Activated naive CD8-positive, alpha-beta T cell treated with anti-CD3 and anti-CD28 coated beads, Interleukin-2, amount 50 U/mL, for 24 hours (primary cell): ENCODE data around the gene EGR4.
"Not testable (repeated sequence)": the region's sequence is repeated elsewhere in the genome, so short reads cannot be mapped to it uniquely, and the experiment has no call there.

ENCODE experiments used
- ATAC-seq: fragments of 150-1000 bp; cut with Tn5 transposase; one replicate; pipeline ENCODE4 v1.10.0; 2021
- DNase-seq: peaks from one replicate; pipeline ENCODE4 v3.0.0; 2021
- H3K27ac Mint-ChIP-seq: one replicate; pipeline ENCODE4 v1.8.0; 2021; ENCODE audit warnings: mild to moderate bottlenecking, mixed read lengths
- H3K27me3 Mint-ChIP-seq: one replicate; pipeline ENCODE4 v1.8.0; 2021; ENCODE audit warnings: mixed read lengths
- H3K36me3 Mint-ChIP-seq: one replicate; pipeline ENCODE4 v1.8.0; 2021; ENCODE audit warnings: low read depth, mixed read lengths
- H3K4me1 Mint-ChIP-seq: one replicate; pipeline ENCODE4 v1.8.0; 2021; ENCODE audit warnings: mixed read lengths
- H3K4me3 Mint-ChIP-seq: one replicate; pipeline ENCODE4 v1.8.0; 2021; ENCODE audit warnings: mild to moderate bottlenecking, moderate library complexity, mixed read lengths
- H3K9me3 Mint-ChIP-seq: one replicate; pipeline ENCODE4 v1.8.0; 2021; ENCODE audit warnings: mixed read lengths

The EGR4 gene

DNA sequence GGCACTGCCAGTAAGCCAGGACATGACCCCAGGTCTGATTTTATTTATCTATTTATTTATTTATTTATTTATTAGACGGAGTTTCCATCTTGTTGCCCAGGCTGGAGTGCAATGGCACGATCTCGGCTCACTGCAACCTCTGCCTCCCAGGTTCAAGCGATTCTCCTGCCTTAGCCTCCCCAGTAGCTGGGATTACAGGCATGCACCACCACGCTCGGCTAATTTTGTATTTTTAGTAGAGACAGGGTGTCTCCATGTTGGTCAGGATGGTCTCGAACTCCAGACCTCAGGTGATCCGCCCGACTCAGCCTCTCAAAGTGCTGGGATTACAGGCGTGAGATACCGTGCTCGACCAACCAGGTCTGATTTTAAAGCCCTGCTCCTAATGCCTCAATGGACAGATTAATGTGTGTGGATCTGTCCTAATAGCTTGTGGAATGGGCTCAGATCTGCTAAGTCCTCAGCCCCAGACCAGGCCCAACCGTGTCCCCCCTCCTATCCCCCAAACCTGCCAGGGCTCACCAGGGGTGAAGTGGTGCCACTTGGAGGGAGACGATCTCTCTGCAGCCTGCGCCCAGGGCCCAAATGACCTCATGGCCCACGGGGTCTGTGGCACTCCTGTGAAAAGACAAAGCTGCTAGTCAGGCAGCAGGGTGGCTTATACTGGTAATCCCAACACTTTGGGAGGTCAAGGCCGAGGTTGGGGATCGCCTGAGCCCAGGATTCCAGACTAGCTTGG, 30.5 kb downstream of the EGR4 start:
- DNase-seq, H3K27me3 Mint-ChIP-seq, H3K9me3 Mint-ChIP-seq, ATAC-seq, H3K4me1 Mint-ChIP-seq, H3K4me3 Mint-ChIP-seq, H3K27ac Mint-ChIP-seq: not testable (repeated sequence)
- peaks cover 16% of the 10 kb centered on the region for H3K36me3 Mint-ChIP-seq

DNA sequence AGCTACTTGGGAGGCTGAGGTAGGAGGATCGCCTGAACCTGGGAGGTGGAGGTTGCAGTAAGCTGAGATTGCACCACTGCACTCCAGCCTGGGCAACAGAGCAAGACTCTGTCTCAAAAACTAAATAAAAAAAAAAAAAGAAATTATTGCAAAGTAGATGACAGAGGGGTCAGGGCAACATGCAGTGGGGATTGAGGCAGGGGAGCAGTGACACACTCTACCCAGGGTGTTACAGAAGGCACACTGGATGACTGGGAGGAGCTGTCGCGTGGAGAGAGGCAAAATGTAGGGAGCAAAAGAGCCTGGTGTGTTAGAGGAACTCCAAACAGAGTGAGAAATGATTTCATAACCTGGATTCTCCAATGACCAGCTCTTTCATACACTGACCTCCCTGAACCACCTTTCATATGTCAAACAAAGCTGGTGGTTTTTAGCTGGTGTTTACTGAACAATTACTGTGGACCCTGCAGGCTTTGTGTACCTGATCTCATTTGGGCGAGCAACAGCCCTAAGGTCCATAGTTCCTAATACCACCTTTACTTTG, 31.2 kb downstream of the EGR4 start:
- DNase-seq, result no peak
- no peaks in the 10 kb centered on the region for H3K4me1 Mint-ChIP-seq

DNA sequence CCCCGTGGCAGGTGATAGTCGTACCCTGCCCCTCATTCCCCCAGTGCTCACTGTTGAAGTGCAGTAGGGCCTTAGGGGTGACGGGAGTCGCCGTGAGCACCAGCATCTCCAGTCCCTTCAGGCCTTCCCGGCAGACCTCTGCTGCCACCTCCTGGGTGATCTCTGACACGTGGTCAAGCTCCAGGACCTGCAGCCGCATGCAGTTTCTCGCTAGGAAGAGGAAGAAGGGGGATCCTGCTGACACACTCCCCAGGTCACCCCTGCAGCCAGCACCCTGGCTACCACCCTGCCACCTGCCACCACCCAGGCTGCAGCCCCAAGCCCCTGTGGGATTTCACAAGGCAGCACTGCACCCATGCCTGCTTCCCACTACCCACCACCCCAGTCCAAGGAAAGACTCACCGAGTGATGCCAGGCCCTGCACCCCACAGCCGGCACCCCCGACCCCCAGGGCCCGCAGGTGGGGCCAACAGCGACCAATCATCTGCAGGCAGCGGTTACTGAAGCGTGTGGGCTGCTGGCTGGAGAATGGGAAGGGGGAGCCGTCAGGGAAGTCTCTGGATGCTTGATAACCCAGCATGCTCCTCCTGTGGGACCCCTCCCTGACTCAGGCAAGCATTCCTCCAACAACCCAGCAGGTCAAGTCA, 32.9 kb downstream of the EGR4 start:
- ATAC-seq, result no peak
- H3K36me3 Mint-ChIP-seq, result peaks cover 9% of the 10 kb centered on the region

More for the DNA sequence above, 31.2 kb downstream of the EGR4 start:
- H3K4me3 Mint-ChIP-seq, result no peak overlapping the region
- ATAC-seq, result no peak
- H3K27ac Mint-ChIP-seq, result no peak overlapping the region
- H3K9me3 Mint-ChIP-seq, result no peaks in the 10 kb centered on the region
- peaks cover 14% of the 10 kb centered on the region for H3K36me3 Mint-ChIP-seq
- H3K27me3 Mint-ChIP-seq, result no peaks in the 10 kb centered on the region

DNA sequence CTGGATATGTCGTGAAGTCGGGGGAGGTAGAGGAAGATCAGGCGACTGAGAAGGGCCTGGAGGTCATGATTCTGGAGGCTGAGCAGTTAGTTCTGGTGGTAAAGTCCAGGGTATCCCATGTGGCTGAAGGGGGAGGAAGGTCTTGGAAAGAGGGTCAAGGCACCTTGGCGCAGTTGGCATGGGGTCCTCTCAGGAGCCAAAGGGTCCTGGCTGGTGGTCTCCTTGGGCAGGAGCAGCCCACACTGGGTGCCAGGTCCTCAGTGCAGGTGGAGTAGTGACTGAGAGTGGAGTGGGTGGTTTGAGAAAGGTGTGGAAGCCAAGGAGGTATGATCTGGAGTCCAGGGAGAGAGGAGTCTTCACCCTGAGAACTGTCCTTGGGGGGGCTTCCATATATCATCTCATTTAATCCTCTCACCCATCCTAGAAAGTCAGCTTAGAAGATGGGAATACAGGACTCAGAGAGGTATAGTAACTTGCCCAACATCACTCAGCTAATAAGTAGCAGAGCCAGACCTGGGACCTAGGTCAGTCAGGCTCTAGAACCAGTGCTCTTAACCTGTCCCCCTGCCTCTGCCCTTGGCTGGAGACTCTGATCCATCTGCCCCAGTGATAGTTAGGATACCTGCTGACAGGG, 33.5 kb downstream of the EGR4 start:
- Mint-ChIP-seq H3K4me1 (no peaks in the 10 kb centered on the region), H3K9me3 (no peaks in the 10 kb centered on the region), H3K36me3 (peaks cover 11% of the 10 kb centered on the region), H3K4me3 (no peak overlapping the region), H3K27ac (no peak overlapping the region), H3K27me3 (no peaks in the 10 kb centered on the region)
- no peak for DNase-seq
- ATAC-seq, result no peak

More for the DNA sequence above, 32.9 kb downstream of the EGR4 start:
- Mint-ChIP-seq H3K4me3 (no peak overlapping the region), H3K27me3 (no peaks in the 10 kb centered on the region), H3K27ac (no peak overlapping the region), H3K4me1 (no peaks in the 10 kb centered on the region), H3K9me3 (no peaks in the 10 kb centered on the region)
- DNase-seq, result no peak

DNA sequence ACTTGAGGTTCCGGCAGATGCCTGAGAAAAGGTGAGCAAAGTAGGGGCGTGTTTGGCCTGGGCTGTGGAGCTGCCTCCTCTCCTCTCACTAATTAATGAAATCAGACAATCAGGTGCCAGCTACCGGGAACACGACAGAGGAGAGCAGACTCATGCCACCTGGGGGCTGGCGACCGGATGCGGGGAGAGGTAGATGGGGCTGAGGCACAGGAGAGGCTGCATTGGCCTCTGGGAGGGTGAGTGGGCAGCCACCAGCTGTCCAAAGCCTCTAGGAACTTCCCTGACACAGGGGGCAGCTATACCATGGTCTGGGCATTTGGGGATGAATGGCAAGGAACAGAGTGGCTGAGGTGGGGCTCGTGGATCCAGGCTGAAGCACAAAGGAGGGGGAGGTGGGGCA, 34.1 kb downstream of the EGR4 start:
- H3K9me3 Mint-ChIP-seq, result no peaks in the 10 kb centered on the region
- no peak for DNase-seq
- no peak overlapping the region for H3K27ac Mint-ChIP-seq
- ATAC-seq, result no peak
- no peak overlapping the region for H3K4me3 Mint-ChIP-seq
- H3K27me3 Mint-ChIP-seq, result no peaks in the 10 kb centered on the region
- peaks cover 11% of the 10 kb centered on the region for H3K36me3 Mint-ChIP-seq
- no peaks in the 10 kb centered on the region for H3K4me1 Mint-ChIP-seq

DNA sequence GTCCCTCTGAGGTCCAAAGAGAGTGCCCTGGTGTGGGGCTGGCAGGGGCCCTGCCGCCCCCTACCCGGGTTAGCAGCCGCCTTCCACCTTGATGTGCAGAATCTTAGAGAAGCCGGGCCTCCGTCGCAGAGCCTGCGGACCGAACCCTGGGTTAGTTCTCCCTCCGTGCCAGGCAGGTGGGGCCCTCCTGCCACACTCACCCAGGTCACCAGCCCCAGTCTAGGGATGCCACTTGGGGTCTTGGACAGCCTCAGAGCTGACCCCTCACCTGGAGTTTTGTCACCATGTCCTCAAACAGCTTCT, 34.5 kb downstream of the EGR4 start:
- DNase-seq (no peak), ATAC-seq (no peak)
- Mint-ChIP-seq H3K9me3 (no peaks in the 10 kb centered on the region), H3K4me1 (no peaks in the 10 kb centered on the region), H3K4me3 (no peak overlapping the region), H3K27ac (no peak overlapping the region), H3K36me3 (peaks cover 10% of the 10 kb centered on the region), H3K27me3 (no peaks in the 10 kb centered on the region)

DNA sequence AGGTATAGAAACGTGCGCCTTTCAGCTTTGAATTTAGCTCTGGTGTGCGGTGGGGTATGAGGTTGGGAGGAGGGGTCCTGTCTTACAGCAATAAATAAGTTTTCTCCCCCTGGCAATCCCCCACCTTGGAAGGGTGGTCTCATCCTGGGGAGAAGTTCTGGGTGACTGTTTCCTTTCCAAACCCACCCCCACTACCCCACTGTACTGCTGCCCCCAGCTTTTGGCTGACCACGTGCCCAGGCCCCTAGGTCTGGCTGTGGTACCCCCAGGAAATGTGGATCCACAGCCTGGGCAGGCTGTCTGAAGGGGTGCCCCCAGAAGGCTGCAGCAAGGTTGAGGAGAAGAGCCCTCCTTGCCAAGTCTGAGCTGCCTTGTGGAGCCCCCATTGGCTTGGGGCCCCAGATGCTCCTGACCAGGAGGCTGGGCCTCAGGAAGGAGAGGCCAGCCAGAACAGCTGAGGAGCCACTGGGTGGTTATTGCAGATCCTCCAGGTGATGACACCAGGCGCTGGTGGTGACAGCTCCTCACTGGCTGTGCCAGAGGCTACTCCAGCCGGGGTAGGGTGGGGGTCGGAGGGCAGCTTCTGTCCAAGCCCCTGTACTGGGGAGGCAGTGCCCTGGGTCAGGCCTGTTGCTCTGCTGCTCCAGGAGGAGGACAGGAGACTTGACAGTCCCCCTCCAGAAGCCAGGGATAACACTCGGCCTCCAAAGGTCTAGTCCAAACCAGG, 35.0 kb downstream of the EGR4 start:
- Mint-ChIP-seq H3K27ac (no peak overlapping the region), H3K27me3 (no peaks in the 10 kb centered on the region), H3K36me3 (peaks cover 13% of the 10 kb centered on the region), H3K4me3 (no peak overlapping the region), H3K4me1 (no peaks in the 10 kb centered on the region), H3K9me3 (no peaks in the 10 kb centered on the region)
- ATAC-seq, result no peak
- no peak for DNase-seq

DNA sequence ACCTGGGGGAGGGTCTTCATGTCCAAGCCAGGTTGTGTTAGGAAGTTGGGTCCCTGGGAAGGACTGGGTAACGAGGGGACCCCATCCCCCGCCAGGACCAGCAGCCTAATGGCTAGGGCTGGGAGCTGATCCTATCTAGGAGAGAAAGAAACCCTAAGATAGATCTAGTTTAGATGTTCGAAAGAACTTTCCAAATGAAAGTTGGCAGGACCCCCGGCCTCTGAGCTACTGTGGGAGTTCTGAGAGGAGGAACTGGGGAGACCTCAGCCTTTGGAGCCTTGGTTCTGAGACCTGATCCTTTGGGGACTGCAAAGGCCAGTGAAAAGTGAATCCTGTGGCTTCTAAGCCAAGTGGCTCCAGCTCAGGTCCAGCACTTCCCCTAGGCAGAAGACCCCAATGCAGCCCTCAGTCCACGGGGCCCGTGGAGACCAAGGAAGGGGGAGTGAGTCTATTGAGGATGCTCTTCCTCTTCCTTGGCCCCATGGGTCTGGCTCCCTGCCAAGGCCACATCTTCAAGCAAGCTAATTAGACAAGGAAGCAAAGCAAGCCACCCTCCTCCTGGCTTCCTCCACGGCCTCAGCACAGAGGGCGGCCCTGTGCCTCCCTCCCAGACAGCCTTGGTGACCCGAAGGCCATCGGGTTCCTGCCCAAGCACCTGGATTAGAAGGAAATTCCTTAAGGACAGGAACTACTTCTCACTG, 35.8 kb downstream of the EGR4 start:
- no peaks in the 10 kb centered on the region for H3K27me3 Mint-ChIP-seq
- H3K4me1 Mint-ChIP-seq, result no peaks in the 10 kb centered on the region
- H3K36me3 Mint-ChIP-seq, result peaks cover 19% of the 10 kb centered on the region
- no peaks in the 10 kb centered on the region for H3K9me3 Mint-ChIP-seq
- no peak overlapping the region for H3K27ac Mint-ChIP-seq
- ATAC-seq, result no peak
- no peak overlapping the region for H3K4me3 Mint-ChIP-seq
- no peak for DNase-seq

DNA sequence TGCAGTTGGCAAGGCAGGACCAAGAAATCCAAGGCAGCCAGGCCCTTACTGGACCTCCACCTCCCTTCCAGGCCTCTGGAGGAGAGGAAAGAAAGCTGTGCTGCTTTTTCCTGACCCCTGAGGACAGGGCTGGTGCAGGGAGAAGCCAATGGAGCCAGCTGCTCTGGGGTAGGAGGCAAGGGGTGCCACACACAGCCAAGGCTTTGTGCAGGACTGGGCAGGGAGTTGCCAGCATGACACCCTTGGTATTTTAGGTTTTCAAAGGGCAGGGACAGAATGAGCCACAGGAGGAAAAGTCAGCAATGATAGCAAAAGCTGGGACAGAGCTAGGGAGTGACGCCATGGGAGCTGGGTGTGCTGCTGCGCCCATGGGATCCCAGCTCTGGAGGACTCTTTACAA, 36.3 kb downstream of the EGR4 start:
- no peaks in the 10 kb centered on the region for H3K9me3 Mint-ChIP-seq
- ATAC-seq (no peak), DNase-seq (no peak)
- H3K4me3 Mint-ChIP-seq, result no peak overlapping the region
- H3K27ac Mint-ChIP-seq, result no peak overlapping the region
- no peaks in the 10 kb centered on the region for H3K4me1 Mint-ChIP-seq
- H3K36me3 Mint-ChIP-seq, result peaks cover 24% of the 10 kb centered on the region
- no peaks in the 10 kb centered on the region for H3K27me3 Mint-ChIP-seq

DNA sequence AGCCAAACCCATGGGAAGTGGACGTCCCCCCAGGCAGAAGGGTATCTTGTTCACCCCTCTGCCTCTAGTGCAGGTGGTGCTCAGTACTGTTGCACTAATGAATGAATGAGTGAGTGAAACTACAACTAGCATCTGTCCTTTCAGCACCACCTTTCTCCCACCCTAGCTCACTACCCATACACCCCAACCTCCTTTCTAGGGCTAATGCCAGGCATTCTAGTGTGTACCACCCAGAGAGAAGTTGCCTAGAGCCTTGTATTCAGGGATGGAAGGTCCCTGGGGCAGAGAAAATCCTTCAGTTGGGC, 36.8 kb downstream of the EGR4 start:
- Mint-ChIP-seq H3K4me3 (no peak overlapping the region), H3K27me3 (no peaks in the 10 kb centered on the region), H3K4me1 (no peaks in the 10 kb centered on the region), H3K9me3 (no peaks in the 10 kb centered on the region), H3K36me3 (peaks cover 26% of the 10 kb centered on the region), H3K27ac (no peak overlapping the region)
- ATAC-seq, result no peak
- DNase-seq, result no peak

DNA sequence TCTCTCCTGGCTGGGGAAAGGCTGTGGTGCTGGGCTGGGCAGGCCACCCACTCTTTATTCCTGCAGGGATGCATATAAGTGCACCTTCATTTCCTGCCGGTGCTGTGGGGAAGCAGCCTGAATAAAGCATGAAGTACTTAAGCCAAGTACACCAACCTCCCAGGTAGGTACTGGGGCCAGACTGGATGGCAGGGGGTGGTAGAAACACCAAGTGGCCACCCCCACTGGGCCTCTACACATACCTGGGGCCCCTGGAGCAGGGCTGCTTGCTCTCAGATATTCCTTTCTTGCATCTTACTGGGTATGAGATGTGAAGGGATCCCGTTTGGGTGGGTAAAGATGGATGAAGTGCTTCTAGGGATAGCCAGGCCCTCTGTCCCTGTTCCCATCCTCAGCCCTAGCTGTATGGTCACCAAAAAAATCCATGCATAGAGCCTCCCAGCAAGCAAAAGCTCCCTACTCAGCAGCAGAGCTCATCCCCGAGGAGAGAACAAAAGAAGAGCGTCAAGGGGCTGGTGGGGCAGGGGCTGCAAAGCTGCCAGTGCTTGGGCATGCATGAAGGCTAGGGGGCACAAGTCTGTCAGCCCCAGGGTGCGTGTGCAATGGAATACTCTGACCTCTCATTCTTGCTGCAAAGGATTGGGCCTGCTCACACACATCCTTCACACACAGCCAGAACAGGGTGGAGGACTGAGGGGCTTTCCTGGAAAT, 37.3 kb downstream of the EGR4 start:
- Mint-ChIP-seq H3K27me3 (no peaks in the 10 kb centered on the region), H3K36me3 (peaks cover 27% of the 10 kb centered on the region), H3K9me3 (no peaks in the 10 kb centered on the region), H3K4me1 (no peaks in the 10 kb centered on the region), H3K4me3 (no peak overlapping the region), H3K27ac (no peak overlapping the region)
- DNase-seq (no peak), ATAC-seq (no peak)

DNA sequence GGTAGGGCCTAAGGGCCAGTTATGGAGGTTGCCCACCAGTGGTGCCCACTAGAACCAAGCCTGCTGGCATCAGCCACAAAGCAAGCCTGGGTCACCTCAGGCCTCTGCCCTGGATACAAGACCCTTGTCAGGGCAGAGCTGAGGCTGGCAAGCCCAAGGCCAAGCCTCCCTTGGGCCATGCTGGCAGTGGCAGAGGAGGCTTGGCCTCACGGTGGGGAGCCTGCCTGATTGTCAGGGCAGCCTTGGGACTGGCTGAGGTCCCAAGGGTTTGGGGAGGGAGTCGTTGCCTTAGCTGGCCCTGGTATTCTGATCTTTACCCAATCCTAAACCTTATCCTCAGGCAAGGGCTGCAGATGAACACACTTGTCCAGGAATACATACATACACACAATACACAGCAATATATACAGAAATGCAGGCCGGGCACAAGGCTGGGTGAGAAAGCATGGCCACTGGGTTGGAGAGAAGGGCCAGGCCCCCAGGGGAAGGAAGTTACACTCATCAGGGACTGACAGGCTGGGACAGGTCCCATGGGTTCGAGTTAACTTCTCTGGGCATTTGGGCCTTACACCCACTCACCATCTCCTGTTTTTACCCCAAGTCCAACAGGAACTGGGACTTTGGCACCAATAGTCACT, 38.2 kb downstream of the EGR4 start:
- ATAC-seq, result peak; percentile 14
- Mint-ChIP-seq H3K27me3 (no peaks in the 10 kb centered on the region), H3K9me3 (no peaks in the 10 kb centered on the region), H3K4me1 (no peaks in the 10 kb centered on the region), H3K36me3 (peaks cover 37% of the 10 kb centered on the region), H3K4me3 (no peak overlapping the region), H3K27ac (no peak overlapping the region)
- DNase-seq, result no peak

DNA sequence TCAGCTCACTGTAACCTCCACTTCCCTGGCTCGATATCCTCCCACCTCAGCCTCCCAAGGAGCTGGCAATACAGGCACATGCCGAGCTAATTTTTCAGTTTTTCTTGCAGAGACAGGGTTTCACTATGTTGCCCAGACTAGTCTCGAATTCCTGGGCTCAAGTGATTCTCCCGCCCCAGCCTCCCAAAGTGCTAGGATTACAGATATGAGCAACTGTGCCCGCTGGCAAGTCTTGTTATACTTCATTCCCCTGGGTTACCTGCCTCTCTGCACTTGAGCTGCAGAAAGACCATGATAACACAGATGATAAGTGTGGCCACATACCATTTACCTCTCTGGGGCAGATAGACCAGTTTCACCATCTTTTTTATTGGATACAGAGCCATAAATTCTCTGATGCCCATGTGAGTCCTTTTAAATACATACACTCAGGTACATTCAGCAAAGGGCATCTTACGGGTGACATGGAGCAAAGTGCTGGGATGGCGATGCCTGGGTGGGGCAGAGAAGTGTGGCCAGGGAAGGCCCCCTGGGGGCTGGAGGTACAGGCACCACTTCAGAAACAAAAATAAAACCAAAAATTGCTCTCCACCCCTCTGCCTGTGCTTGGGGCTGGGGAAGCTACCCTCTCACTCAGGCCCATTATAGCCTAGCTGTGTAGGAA, 38.9 kb downstream of the EGR4 start:
- no peaks in the 10 kb centered on the region for H3K4me1 Mint-ChIP-seq
- H3K9me3 Mint-ChIP-seq, result no peaks in the 10 kb centered on the region
- peaks cover 43% of the 10 kb centered on the region for H3K36me3 Mint-ChIP-seq
- DNase-seq (no peak), ATAC-seq (no peak)
- H3K4me3 Mint-ChIP-seq, result no peak overlapping the region
- H3K27me3 Mint-ChIP-seq, result no peaks in the 10 kb centered on the region
- peak overlapping the region; percentile 60 for H3K27ac Mint-ChIP-seq
